Stimulated activated CD8-positive, alpha-beta memory T cell treated with anti-CD3 and anti-CD28 coated beads, Interleukin-4, amount 100 ng/mL, for 24 hours (primary cell): ENCODE results near the gene RAB6A.
"Not testable (repeated sequence)": the region's sequence is repeated elsewhere in the genome, so short reads cannot be mapped to it uniquely, and the experiment has no call there.

ENCODE experiments used
- DNase-seq: peaks from one replicate; pipeline ENCODE4 v3.0.0-alpha.2; 2020; ENCODE audit warnings: low read depth

The RAB6A gene

GRCh38 chr11:73762732-73763131 lies 1.9 kb upstream of the RAB6A start:
- no peak for DNase-seq

GRCh38 chr11:73761403-73761945 lies 600 bp upstream of the RAB6A start:
- no peak for DNase-seq

- DNase-seq, result no peak
Observed at GRCh38 chr11:73760135-73760678, 667 bp downstream of the RAB6A start.

GRCh38 chr11:73759610-73760134 lies 1.2 kb downstream of the RAB6A start:
- no peak for DNase-seq

- no peak for DNase-seq
Observed at GRCh38 chr11:73758451-73758850, 2.4 kb downstream of the RAB6A start.

GRCh38 chr11:73757598-73757997 lies 3.3 kb downstream of the RAB6A start:
- no peak for DNase-seq

- no peak for DNase-seq
Observed at GRCh38 chr11:73755670-73756069, 5.2 kb downstream of the RAB6A start.

GRCh38 chr11:73753938-73754337 lies 6.9 kb downstream of the RAB6A start:
- no peak for DNase-seq

GRCh38 chr11:73752903-73753302 lies 8.0 kb downstream of the RAB6A start:
- DNase-seq, result no peak

- no peak for DNase-seq
Observed at GRCh38 chr11:73752216-73752867, 8.5 kb downstream of the RAB6A start.

GRCh38 chr11:73750862-73751261 lies 10.0 kb downstream of the RAB6A start:
- not testable (repeated sequence) for DNase-seq

GRCh38 chr11:73750228-73750627 lies 10.6 kb downstream of the RAB6A start:
- DNase-seq, result no peak

- no peak for DNase-seq
Observed at GRCh38 chr11:73749118-73749517, 11.8 kb downstream of the RAB6A start.

- no peak for DNase-seq
Observed at GRCh38 chr11:73748300-73748699, 12.6 kb downstream of the RAB6A start.

- DNase-seq, result no peak
Observed at GRCh38 chr11:73747762-73748161, 13.1 kb downstream of the RAB6A start.

GRCh38 chr11:73746701-73747100 lies 14.2 kb downstream of the RAB6A start:
- no peak for DNase-seq

- DNase-seq, result no peak
Observed at GRCh38 chr11:73743045-73743444, 17.8 kb downstream of the RAB6A start.

- DNase-seq, result not testable (repeated sequence)
Observed at GRCh38 chr11:73735959-73736358, 24.9 kb downstream of the RAB6A start.

GRCh38 chr11:73734993-73735392 lies 25.9 kb downstream of the RAB6A start:
- DNase-seq, result no peak

GRCh38 chr11:73734011-73734410 lies 26.9 kb downstream of the RAB6A start:
- not testable (repeated sequence) for DNase-seq

- DNase-seq, result not testable (repeated sequence)
Observed at GRCh38 chr11:73732936-73733335, 27.9 kb downstream of the RAB6A start.

GRCh38 chr11:73729594-73730206 lies 31.2 kb downstream of the RAB6A start:
- no peak for DNase-seq

GRCh38 chr11:73728000-73728399 lies 32.9 kb downstream of the RAB6A start:
- DNase-seq, result no peak
